Neural cell (in vitro differentiated cells): ENCODE results near the gene WDR36. TPM values are rescaled to one million over a fixed set of nuclear protein-coding genes. Genes with fewer than 3 reads are reported as not detected.

Experiments
- H2AFZ ChIP-seq: fragments of 200-600, 300-800 bp; sonication (generic), shearing (Covaris generic); 2 replicates; pipeline ENCODE4 v1.6.0; 2014; ENCODE audit warnings: low read depth, mild to moderate bottlenecking, antibody characterized with exemption, low read length, moderate library complexity
- H3F3A ChIP-seq: fragments of 200-600 bp; shearing (Covaris generic); 2 replicates; pipeline ENCODE4 v1.6.1; 2016; ENCODE audit warnings: mild to moderate bottlenecking, moderate library complexity, mixed read lengths, antibody characterized with exemption, low read length; ENCODE audit not compliant: insufficient read depth, poor library complexity, severe bottlenecking
- H3K27ac ChIP-seq: fragments of 200-600, 300-800 bp; sonication (generic), shearing (Covaris generic); 2 replicates; pipeline ENCODE4 v1.5.1; 2014; ENCODE audit warnings: mild to moderate bottlenecking, low read length, moderate library complexity
- H3K27me3 ChIP-seq: fragments of 300-800, 200-600 bp; sonication (generic), shearing (Covaris generic); 2 replicates; pipeline ENCODE4 v1.6.0; 2014; ENCODE audit warnings: mild to moderate bottlenecking, low read depth, low read length, moderate library complexity; ENCODE audit not compliant: insufficient read depth
- H3K36me3 ChIP-seq: fragments of 300-800, 200-600 bp; sonication (generic), shearing (Covaris generic); 2 replicates; pipeline ENCODE4 v1.5.1; 2014; ENCODE audit warnings: mild to moderate bottlenecking, antibody characterized with exemption, low read length, moderate library complexity; ENCODE audit not compliant: insufficient read depth
- H3K4me2 ChIP-seq: fragments of 300-800, 200-600 bp; sonication (generic), shearing (Covaris generic); 2 replicates; pipeline ENCODE4 v1.6.0; 2014; ENCODE audit warnings: mild to moderate bottlenecking, low read length
- H3K4me3 ChIP-seq: fragments of 300-800, 200-600 bp; sonication (generic), shearing (Covaris generic); 2 replicates; pipeline ENCODE4 v1.5.1; 2014; ENCODE audit warnings: mild to moderate bottlenecking, low read length, moderate library complexity
- H3K79me2 ChIP-seq: fragments of 200-600 bp; shearing (Covaris generic); replicated peaks from 2 replicates; pipeline ENCODE4 v1.6.0; 2014; ENCODE audit warnings: mild to moderate bottlenecking, low read length, moderate library complexity; ENCODE audit not compliant: insufficient read depth
- H3K9ac ChIP-seq: fragments of 300-800, 200-600 bp; sonication (generic), shearing (Covaris generic); 2 replicates; pipeline ENCODE4 v1.6.1; 2016; ENCODE audit warnings: mild to moderate bottlenecking, low read length, mixed read lengths
- H3K9me2 ChIP-seq: fragments of 200-600 bp; shearing (Covaris generic); 2 replicates; pipeline ENCODE4 v1.6.1; 2016; ENCODE audit warnings: mild to moderate bottlenecking, low read length, mixed read lengths; ENCODE audit not compliant: insufficient read depth
- H3K9me3 ChIP-seq: fragments of 200-600, 300-800 bp; sonication (generic), shearing (Covaris generic); 2 replicates; pipeline ENCODE4 v1.6.1; 2016; ENCODE audit warnings: mild to moderate bottlenecking, mixed run types, low read length, moderate library complexity, mixed read lengths
- H4K20me1 ChIP-seq: fragments of 200-600 bp; shearing (Covaris generic); 2 replicates; pipeline ENCODE4 v1.6.1; 2016; ENCODE audit warnings: mild to moderate bottlenecking, mixed run types; ENCODE audit not compliant: insufficient read depth
- EP300 ChIP-seq: fragments of 450-650 bp; conservative IDR thresholded peaks from 2 replicates; pipeline ENCODE4 v1.6.1; 2014; ENCODE audit warnings: antibody characterized with exemption, mild to moderate bottlenecking, moderate library complexity; ENCODE audit not compliant: poor library complexity, severe bottlenecking
- EZH2 ChIP-seq: fragments of 200-600, 300-800 bp; shearing (Covaris generic), sonication (generic); IDR thresholded peaks from 2 replicates; pipeline ENCODE4 v1.6.1; 2014; ENCODE audit warnings: antibody characterized with exemption, low read length, borderline replicate concordance, mild to moderate bottlenecking; ENCODE audit not compliant: insufficient read depth, poor library complexity, severe bottlenecking
- MXI1 ChIP-seq: fragments of 450-650 bp; conservative IDR thresholded peaks from 2 replicates; pipeline ENCODE4 v1.6.1; 2014; ENCODE audit warnings: antibody characterized with exemption, mild to moderate bottlenecking; ENCODE audit not compliant: poor library complexity, severe bottlenecking
- POLR2AphosphoS5 ChIP-seq: IDR thresholded peaks from 2 replicates; pipeline ENCODE4 v1.6.1; 2012
- RAD21 ChIP-seq: fragments of 450-650 bp; conservative IDR thresholded peaks from 2 replicates; pipeline ENCODE4 v1.6.1; 2014; ENCODE audit warnings: antibody characterized with exemption, mild to moderate bottlenecking, moderate library complexity
- SMC3 ChIP-seq: fragments of 450-650 bp; conservative IDR thresholded peaks from 2 replicates; pipeline ENCODE4 v1.6.1; 2014; ENCODE audit warnings: antibody characterized with exemption, mild to moderate bottlenecking, moderate library complexity; ENCODE audit not compliant: poor library complexity
- TAF1 ChIP-seq: IDR thresholded peaks from 2 replicates; pipeline ENCODE4 v1.6.1; 2012; ENCODE audit warnings: low read depth
- polyA plus RNA-seq: library from polyadenylated mRNA; depleted of rRNA; stranded (reverse); fragments of >200 nt; gene quantifications from 2 replicates; pipeline ENCODE4 v1.2.3, GENCODE V29; 2014
- TF ChIP-seq, protein P1 (sequence below): fragments of 450-650 bp; IDR thresholded peaks from 2 replicates; pipeline ENCODE4 v1.5.1; 2014; ENCODE audit warnings: antibody characterized with exemption, mild to moderate bottlenecking, moderate library complexity; ENCODE audit not compliant: poor library complexity, severe bottlenecking
- TF ChIP-seq, protein P2 (sequence below): IDR thresholded peaks from 2 replicates; pipeline ENCODE4 v1.6.1; 2012; ENCODE audit warnings: borderline replicate concordance

Gene WDR36
- polyA plus RNA-seq, 1 donor from 2014 or later = 25.8 TPM

DNA sequence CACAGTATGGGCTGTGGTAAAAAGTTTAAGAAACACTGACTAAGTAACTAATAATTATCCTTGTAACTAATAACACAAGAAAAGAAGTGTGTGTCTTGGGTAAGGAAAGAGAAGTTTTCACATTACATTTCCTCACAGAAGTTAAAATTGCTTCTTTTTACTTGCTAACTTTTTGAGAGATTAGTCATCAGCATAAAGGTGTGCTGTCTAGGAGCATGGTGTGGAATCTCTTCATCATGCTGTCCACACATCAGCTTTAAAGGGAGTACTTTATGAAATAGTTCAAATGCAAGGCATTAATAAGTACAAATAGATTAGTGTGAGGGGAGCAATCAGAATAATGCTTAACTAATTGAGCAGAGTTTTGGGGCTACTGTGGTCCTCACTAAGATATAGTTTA is 29.8 kb downstream of the WDR36 start:
- no peaks in the 10 kb centered on the region for H3K27me3 ChIP-seq
- H4K20me1 ChIP-seq = no peaks in the 10 kb centered on the region
- no peak overlapping the region for H3K4me2 ChIP-seq
- H3K36me3 ChIP-seq = peaks cover 13% of the 10 kb centered on the region
- H3F3A ChIP-seq = no peaks in the 10 kb centered on the region
- no peak overlapping the region for H2AFZ ChIP-seq
- H3K9ac ChIP-seq = no peak overlapping the region
- no peak overlapping the region for H3K4me3 ChIP-seq
- no peaks in the 10 kb centered on the region for H3K9me2 ChIP-seq
- no peaks in the 10 kb centered on the region for H3K9me3 ChIP-seq
- H3K27ac ChIP-seq = no peak overlapping the region
- TF ChIP-seq EZH2 (no peak), TAF1 (no peak), EP300 (no peak), RAD21 (no peak), MXI1 (no peak), POLR2AphosphoS5 (no peak), SMC3 (no peak)
- TF ChIP-seq, protein P1, sequence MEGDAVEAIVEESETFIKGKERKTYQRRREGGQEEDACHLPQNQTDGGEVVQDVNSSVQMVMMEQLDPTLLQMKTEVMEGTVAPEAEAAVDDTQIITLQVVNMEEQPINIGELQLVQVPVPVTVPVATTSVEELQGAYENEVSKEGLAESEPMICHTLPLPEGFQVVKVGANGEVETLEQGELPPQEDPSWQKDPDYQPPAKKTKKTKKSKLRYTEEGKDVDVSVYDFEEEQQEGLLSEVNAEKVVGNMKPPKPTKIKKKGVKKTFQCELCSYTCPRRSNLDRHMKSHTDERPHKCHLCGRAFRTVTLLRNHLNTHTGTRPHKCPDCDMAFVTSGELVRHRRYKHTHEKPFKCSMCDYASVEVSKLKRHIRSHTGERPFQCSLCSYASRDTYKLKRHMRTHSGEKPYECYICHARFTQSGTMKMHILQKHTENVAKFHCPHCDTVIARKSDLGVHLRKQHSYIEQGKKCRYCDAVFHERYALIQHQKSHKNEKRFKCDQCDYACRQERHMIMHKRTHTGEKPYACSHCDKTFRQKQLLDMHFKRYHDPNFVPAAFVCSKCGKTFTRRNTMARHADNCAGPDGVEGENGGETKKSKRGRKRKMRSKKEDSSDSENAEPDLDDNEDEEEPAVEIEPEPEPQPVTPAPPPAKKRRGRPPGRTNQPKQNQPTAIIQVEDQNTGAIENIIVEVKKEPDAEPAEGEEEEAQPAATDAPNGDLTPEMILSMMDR = no peak
- TF ChIP-seq, protein P2, sequence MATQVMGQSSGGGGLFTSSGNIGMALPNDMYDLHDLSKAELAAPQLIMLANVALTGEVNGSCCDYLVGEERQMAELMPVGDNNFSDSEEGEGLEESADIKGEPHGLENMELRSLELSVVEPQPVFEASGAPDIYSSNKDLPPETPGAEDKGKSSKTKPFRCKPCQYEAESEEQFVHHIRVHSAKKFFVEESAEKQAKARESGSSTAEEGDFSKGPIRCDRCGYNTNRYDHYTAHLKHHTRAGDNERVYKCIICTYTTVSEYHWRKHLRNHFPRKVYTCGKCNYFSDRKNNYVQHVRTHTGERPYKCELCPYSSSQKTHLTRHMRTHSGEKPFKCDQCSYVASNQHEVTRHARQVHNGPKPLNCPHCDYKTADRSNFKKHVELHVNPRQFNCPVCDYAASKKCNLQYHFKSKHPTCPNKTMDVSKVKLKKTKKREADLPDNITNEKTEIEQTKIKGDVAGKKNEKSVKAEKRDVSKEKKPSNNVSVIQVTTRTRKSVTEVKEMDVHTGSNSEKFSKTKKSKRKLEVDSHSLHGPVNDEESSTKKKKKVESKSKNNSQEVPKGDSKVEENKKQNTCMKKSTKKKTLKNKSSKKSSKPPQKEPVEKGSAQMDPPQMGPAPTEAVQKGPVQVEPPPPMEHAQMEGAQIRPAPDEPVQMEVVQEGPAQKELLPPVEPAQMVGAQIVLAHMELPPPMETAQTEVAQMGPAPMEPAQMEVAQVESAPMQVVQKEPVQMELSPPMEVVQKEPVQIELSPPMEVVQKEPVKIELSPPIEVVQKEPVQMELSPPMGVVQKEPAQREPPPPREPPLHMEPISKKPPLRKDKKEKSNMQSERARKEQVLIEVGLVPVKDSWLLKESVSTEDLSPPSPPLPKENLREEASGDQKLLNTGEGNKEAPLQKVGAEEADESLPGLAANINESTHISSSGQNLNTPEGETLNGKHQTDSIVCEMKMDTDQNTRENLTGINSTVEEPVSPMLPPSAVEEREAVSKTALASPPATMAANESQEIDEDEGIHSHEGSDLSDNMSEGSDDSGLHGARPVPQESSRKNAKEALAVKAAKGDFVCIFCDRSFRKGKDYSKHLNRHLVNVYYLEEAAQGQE = no peak
- H3K79me2 ChIP-seq = no peaks in the 10 kb centered on the region

DNA sequence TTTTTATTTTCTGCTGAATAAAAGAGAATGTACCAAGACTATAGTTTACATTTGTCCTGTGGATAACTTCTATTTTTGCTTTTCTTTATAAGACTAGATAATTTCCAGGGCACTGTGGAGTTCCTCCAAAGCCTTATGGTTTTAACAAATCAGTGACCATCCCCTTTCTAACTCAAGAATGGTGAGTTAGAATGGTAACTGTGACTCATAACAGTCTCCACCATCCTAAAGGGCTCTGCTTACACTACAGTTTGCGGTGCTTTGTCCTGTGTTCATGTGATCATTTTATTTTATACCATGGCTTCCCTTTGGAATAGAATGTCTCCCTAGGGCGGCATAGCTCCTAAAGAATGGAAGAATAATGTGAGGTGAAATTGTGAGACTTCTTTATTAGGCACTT is 30.2 kb downstream of the WDR36 start:
- H3K4me2 ChIP-seq = no peak overlapping the region
- H3K9ac ChIP-seq = no peak overlapping the region
- no peak overlapping the region for H3K27ac ChIP-seq
- no peaks in the 10 kb centered on the region for H3K79me2 ChIP-seq
- H2AFZ ChIP-seq = no peak overlapping the region
- no peaks in the 10 kb centered on the region for H3K9me2 ChIP-seq
- H3K36me3 ChIP-seq = peaks cover 13% of the 10 kb centered on the region
- H4K20me1 ChIP-seq = no peaks in the 10 kb centered on the region
- H3K27me3 ChIP-seq = no peaks in the 10 kb centered on the region
- no peaks in the 10 kb centered on the region for H3F3A ChIP-seq
- TF ChIP-seq TAF1 (no peak), RAD21 (no peak), EP300 (no peak), POLR2AphosphoS5 (no peak), MXI1 (no peak), EZH2 (no peak), SMC3 (no peak)
- TF ChIP-seq, protein P1 = no peak
- TF ChIP-seq, protein P2 = no peak
- H3K9me3 ChIP-seq = no peaks in the 10 kb centered on the region
- no peak overlapping the region for H3K4me3 ChIP-seq
